Transverse colon (tissue), 4 donors: ENCODE measurements around the gene PHACTR3.

ENCODE experiments used
- CTCF ChIP-seq, 5 experiments: fragments of 200-600 bp in 3 of 5; fragments of 450-650 bp in 2 of 5; sonication (generic) in 3 of 5; IDR thresholded peaks; 1 replicate in 2 of 5; 2 replicates in 3 of 5; pipeline ENCODE4 v1.5.1; 2016 to 2017; ENCODE audit warnings: antibody characterized with exemption in 5 of 5, inconsistent platforms in 3 of 5, mild to moderate bottlenecking in 2 of 5, moderate library complexity in 1 of 5
- EP300 ChIP-seq: sonication (generic); formaldehyde crosslinking; IDR thresholded peaks from one replicate; pipeline ENCODE4 v1.6.1; 2017; ENCODE audit warnings: antibody characterized with exemption, low read depth
- POLR2A ChIP-seq: fragments of 450-650 bp; IDR thresholded peaks from one replicate; pipeline ENCODE4 v1.6.1; 2016; ENCODE audit warnings: antibody characterized with exemption, mild to moderate bottlenecking, moderate library complexity
- POLR2AphosphoS5 ChIP-seq, 3 donors: sonication (generic); formaldehyde crosslinking; IDR thresholded peaks; one replicate each; pipeline ENCODE4 v1.6.1; 2016; ENCODE audit warnings: antibody characterized with exemption in 3 of 3

GRCh38 chr20:59629141-59630045 lies 25.1 kb downstream of the PHACTR3 start:
- TF ChIP-seq POLR2AphosphoS5 (IDR thresholded peaks at IDR 0.05) (no peak), CTCF (IDR thresholded peaks at IDR 0.05) (no peak), POLR2A (no peak), EP300 (no peak)
